Endodermal cell (in vitro differentiated cells): Measurements from ENCODE around the gene RHBDD3. TPM values are rescaled to one million over a fixed set of nuclear protein-coding genes. Genes with fewer than 3 reads are reported as not detected.

Experiments used
- DNase-seq: peaks from one replicate; pipeline ENCODE4 v3.0.0-alpha.2; 2017
- H3K27ac ChIP-seq: 2 replicates; pipeline ENCODE4 v1.5.1; 2013; ENCODE audit warnings: mild to moderate bottlenecking, low read depth, low read length, moderate library complexity
- H3K27me3 ChIP-seq: 2 replicates; pipeline ENCODE4 v1.6.1; 2013; ENCODE audit warnings: mild to moderate bottlenecking, low read length, moderate library complexity; ENCODE audit not compliant: insufficient read depth, control insufficient read depth, poor library complexity, severe bottlenecking
- H3K36me3 ChIP-seq: 2 replicates; pipeline ENCODE4 v1.7.0; 2013; ENCODE audit warnings: mild to moderate bottlenecking, low read length, moderate library complexity; ENCODE audit not compliant: control insufficient read depth, insufficient read depth
- H3K4me1 ChIP-seq: one replicate; pipeline ENCODE4 v1.7.0; 2013; ENCODE audit warnings: low read length; ENCODE audit not compliant: control insufficient read depth, insufficient read depth
- H3K4me3 ChIP-seq: 2 replicates; pipeline ENCODE4 v1.5.1; 2013; ENCODE audit warnings: mild to moderate bottlenecking, low read length, moderate library complexity
- H3K9ac ChIP-seq: 2 replicates; pipeline ENCODE4 v1.6.1; 2013; ENCODE audit warnings: mild to moderate bottlenecking, low read length, moderate library complexity; ENCODE audit not compliant: poor library complexity, severe bottlenecking; ENCODE audit errors: extremely low read depth
- H3K9me3 ChIP-seq: 2 replicates; pipeline ENCODE4 v1.6.1; 2013; ENCODE audit warnings: mild to moderate bottlenecking, low read length, moderate library complexity; ENCODE audit not compliant: control insufficient read depth
- H3K27ac Mint-ChIP-seq: 2 replicates; pipeline ENCODE4 v1.8.0; 2020; ENCODE audit warnings: mixed read lengths
- H3K27me3 Mint-ChIP-seq: 2 replicates; pipeline ENCODE4 v1.8.0; 2021; ENCODE audit warnings: mild to moderate bottlenecking, mixed read lengths; ENCODE audit not compliant: insufficient read depth
- H3K36me3 Mint-ChIP-seq: 2 replicates; pipeline ENCODE4 v1.8.0; 2020; ENCODE audit warnings: low read depth, mixed read lengths
- H3K4me1 Mint-ChIP-seq: 2 replicates; pipeline ENCODE4 v1.8.0; 2020; ENCODE audit warnings: mixed read lengths
- H3K4me3 Mint-ChIP-seq: 2 replicates; pipeline ENCODE4 v1.8.0; 2020; ENCODE audit warnings: mild to moderate bottlenecking, moderate library complexity, mixed read lengths
- H3K9me3 Mint-ChIP-seq: 2 replicates; pipeline ENCODE4 v1.8.0; 2020; ENCODE audit warnings: mild to moderate bottlenecking, mixed read lengths
- CTCF ChIP-seq: fragments of 200-600 bp; sonication (generic); conservative IDR thresholded peaks from 2 replicates; pipeline ENCODE4 v1.5.0; 2021; ENCODE audit warnings: antibody characterized with exemption, mild to moderate bottlenecking
- WGBS, 2 experiments: methylation state at CpG; one replicate each; pipeline versions ENCODE4 v1.1.5 to v1.1.7; 2013; ENCODE audit warnings: missing lambda C conversion rate in 2 of 2, mixed read lengths in 1 of 2; ENCODE audit not compliant: insufficient coverage in 1 of 2, insufficient read length in 1 of 2; 5-methylcytosine and 5-hydroxymethylcytosine counted together
- total RNA-seq, 2 donors: library from RNA; stranded (reverse); fragmentation: NEBNext Ultra II Directional in 1 of 2; extraction: Animal tissue kit (Norgen Biotek cat#: 25700) in 1 of 2; gene quantifications; 2 replicates in 1 of 2; 3 replicates in 1 of 2; pipeline ENCODE4 v1.2.1, GENCODE V29; 2021

RHBDD3 gene
- total RNA-seq, 2 donors from 2014 or later = 65.0 to 75.2 TPM

GRCh38 chr22:29300807-29301601 is 33.2 kb upstream of the RHBDD3 start:
- Mint-ChIP-seq H3K4me3 (no peak overlapping the region), H3K4me1 (peaks cover 10% of the 10 kb centered on the region), H3K9me3 (no peaks in the 10 kb centered on the region), H3K27me3 (no peaks in the 10 kb centered on the region), H3K27ac (peak overlapping the region; percentile 20), H3K36me3 (peaks cover 47% of the 10 kb centered on the region)
- Histone ChIP-seq H3K27ac (peak overlapping the region; percentile 30), H3K9me3 (no peaks in the 10 kb centered on the region), H3K36me3 (peaks cover 43% of the 10 kb centered on the region), H3K4me3 (no peak overlapping the region), H3K27me3 (no peaks in the 10 kb centered on the region), H3K4me1 (no peaks in the 10 kb centered on the region), H3K9ac (no peak overlapping the region)
- TF ChIP-seq CTCF = no peak
- WGBS, 2 experiments = 89 to 100% methylated on average over 3 to 10 of the region's 10 CpGs
- DNase-seq = peak; percentile 66

- Histone ChIP-seq H3K9me3 (no peaks in the 10 kb centered on the region), H3K27me3 (no peaks in the 10 kb centered on the region), H3K4me1 (no peaks in the 10 kb centered on the region), H3K4me3 (no peak overlapping the region), H3K36me3 (peaks cover 49% of the 10 kb centered on the region), H3K9ac (no peak overlapping the region), H3K27ac (no peak overlapping the region)
- Mint-ChIP-seq H3K27ac (no peak overlapping the region), H3K9me3 (no peaks in the 10 kb centered on the region), H3K4me3 (no peak overlapping the region), H3K27me3 (no peaks in the 10 kb centered on the region), H3K36me3 (peaks cover 53% of the 10 kb centered on the region), H3K4me1 (peaks cover 8% of the 10 kb centered on the region)
- no peak for TF ChIP-seq CTCF
- WGBS, 2 experiments = 91 to 97% methylated on average over 4 of the region's 4 CpGs
- DNase-seq = no peak
Observed at GRCh38 chr22:29300467-29300806, 32.7 kb upstream of the RHBDD3 start.

GRCh38 chr22:29299136-29299900 is 31.5 kb upstream of the RHBDD3 start:
- no peaks in the 10 kb centered on the region for H3K27me3 ChIP-seq
- H3K9me3 ChIP-seq = no peaks in the 10 kb centered on the region
- Mint-ChIP-seq H3K27ac (peak overlapping the region; percentile 50), H3K27me3 (no peaks in the 10 kb centered on the region), H3K4me1 (peaks cover under 1% of the 10 kb centered on the region), H3K9me3 (no peaks in the 10 kb centered on the region), H3K4me3 (no peak overlapping the region), H3K36me3 (peaks cover 64% of the 10 kb centered on the region)
- no peak overlapping the region for H3K27ac ChIP-seq
- no peaks in the 10 kb centered on the region for H3K4me1 ChIP-seq
- no peak for DNase-seq
- 94 to 95% methylated on average over 13 to 19 of the region's 19 CpGs for WGBS, 2 experiments
- TF ChIP-seq CTCF = no peak
- H3K36me3 ChIP-seq = peaks cover 59% of the 10 kb centered on the region
- no peak overlapping the region for H3K4me3 ChIP-seq
- H3K9ac ChIP-seq = no peak overlapping the region
